ENCODE data around the gene NOTCH1.

NOTCH1 gene

GRCh38 chr9:136517012-136517743 lies 28.7 kb downstream of the NOTCH1 start:
- no peak for DNase-seq (ENCODE audit: low spot score)

DNA sequence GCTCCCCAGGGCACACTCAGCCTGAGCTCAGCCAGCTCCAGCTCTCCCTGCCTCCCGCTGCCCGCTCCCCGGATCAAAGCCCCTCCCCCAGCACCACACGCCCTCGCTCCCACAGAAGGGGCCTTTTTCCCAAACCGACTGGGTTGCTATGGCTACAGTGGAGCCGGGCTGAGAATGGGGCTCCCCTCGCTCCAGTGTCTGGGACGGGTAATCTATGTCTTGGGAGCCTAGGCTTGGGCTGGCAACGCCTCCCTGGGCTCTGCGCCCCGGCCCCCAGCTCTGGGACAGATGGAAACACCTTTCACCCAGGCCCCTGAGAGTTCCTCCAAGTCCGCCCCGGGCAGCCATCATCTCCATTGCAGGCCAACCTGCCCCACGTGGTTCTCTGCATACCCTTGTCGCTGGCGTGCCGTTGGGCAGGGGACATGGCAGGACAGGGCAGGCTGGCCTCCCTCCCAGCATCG lies 29.6 kb downstream of the NOTCH1 start:
- no peak for DNase-seq (ENCODE audit: low spot score)

- no peak for DNase-seq (ENCODE audit: low spot score)
These were observed 30.6 kb downstream of the NOTCH1 start for GRCh38 chr9:136515276-136515675.

DNA sequence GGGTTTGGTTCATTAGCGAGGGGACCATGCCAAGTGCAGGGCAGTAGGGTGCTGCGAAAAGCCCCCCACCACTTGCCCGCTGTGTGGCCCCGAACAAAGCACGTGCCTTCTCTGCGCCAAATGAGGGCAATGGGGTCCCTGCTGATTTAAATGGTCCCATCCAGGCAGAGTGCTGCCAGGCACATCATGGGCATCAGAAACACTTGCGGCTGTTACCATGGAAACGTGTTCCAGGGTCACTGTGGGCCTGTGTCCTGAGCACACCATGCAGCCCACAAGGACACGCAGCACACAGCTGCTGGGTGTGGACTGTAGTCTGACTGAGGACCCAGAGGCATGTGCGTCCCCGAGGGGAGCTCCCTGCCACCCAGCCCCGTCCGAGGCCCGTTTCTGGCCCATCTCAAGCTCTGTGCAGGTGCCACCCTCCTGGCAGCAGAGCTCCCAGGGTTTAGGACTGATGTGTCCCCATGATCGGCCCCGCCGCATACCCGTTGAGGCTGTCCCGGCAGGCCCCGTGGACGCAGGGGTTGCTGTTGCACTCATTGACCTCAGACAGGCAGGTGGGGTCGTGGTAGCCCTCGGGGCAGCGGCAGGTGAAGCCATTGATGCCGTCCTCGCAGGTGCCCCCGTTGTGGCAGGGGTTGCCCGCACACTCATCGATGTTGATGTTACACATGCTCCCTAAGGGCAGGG lies 31.7 kb downstream of the NOTCH1 start:
- no peak for DNase-seq (ENCODE audit: low spot score)

DNA sequence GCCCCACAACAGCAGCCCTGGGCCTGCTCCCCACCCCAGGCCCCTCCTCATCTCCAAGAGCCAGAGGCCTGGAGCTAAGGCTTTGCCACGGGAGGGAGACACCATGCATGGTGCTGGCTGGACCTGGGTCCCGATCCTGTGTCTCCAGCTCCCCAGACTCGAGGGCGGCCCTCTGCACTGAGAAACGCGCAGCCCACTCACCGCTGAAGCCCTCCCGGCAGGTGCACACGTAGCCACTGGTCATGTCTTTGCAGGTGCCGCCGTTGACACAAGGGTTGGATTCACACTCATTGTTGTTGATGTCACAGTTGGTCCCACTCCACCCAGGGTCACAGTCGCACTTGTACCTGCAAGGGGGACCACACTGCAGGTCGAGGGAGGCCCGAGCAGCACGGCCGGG lies 32.7 kb downstream of the NOTCH1 start:
- no peak for DNase-seq (ENCODE audit: low spot score)

DNA sequence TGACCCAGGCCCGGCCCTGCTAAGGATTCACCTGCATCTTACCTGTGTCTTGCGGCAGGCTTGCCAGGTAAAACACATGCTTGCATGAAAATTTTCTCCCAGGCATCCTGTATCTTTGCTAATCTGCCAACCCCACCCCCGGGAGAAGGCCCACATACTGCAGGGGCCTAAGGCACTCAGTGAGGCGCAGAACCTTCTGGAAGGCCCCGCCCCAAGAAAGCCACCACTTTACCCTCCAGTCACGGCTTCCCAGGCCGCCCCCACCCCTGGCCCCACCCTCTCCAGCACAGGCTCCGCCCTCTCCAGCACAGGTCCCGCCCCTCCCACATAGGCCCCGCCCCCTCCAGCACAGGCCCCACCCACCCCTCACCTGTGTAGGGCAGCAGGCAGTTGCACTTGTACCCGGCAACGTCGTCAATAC lies 33.2 kb downstream of the NOTCH1 start:
- DNase-seq (ENCODE audit: low spot score): no peak

DNA sequence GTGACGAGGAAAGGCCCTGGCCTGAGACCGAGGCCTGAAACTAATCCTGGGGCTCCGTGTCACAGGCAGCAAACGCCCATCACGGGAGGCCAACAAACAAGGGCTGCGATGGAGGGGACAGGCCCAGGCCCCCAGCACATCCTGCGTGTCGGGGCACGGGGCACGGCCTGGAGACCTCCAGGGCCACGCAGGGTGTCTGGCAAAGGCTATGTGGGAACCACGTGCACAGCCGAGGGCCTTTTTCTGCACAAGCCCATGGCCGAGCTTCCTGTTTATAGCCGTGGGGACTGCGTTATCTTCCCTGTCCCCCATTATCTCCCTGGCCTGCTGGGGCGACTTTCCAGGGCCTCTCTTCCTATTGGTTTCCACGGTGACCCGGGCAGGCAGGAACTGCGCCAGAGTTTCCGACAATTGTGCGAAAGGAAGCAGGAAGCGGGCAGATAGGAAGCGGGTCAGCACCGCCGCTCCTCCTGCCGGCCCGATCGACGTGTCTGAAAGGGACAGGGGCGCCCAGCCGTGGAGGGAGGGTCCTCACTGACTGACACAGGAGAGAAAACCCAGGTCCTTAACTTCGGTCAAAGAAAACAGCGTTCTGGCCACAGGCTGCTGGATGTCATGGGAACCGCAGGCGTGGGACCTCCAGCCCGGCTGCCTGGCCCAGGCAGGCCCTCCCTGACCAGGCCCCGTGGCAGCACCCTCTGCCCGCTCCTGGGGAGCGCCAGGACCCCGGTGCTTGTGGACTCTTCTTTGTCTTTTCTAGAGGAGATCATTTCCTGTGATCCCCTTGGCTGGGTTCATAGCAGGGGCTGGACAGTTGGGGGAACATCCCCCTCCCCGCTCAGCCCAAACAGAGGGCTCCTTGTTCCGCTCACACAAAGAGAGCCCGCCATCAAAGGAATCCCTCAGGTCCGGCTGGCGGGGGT lies 33.9 kb downstream of the NOTCH1 start:
- no peak for DNase-seq (ENCODE audit: low spot score)

DNA sequence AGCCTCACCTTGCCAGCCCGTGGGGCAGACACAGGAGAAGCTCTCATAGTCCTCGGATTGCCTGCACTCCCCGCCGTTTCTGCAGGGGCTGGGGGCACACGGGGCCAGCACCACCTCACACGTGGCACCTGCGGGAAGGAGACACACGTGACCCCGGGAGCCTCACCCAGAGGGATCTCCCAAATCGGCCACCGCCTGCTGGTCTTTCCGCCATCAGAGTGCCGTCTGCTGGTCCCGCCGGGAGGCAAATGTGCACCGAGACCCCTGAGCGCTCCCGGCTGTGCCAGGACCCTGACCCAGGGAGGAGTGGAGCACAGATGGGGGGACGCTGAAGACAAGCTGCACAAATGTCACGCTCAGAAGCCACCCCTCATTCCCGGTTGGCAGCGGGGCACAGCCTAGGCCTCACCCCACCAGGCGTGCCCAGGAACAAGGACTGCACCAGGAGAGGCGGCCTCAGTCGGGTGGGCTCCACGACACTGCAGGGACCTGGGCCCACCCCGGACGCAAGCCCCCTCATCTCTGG lies 34.6 kb downstream of the NOTCH1 start:
- no peak for DNase-seq (ENCODE audit: low spot score)

- no peak for DNase-seq (ENCODE audit: low spot score)
These were observed 35.3 kb downstream of the NOTCH1 start for GRCh38 chr9:136510561-136510960.

DNA sequence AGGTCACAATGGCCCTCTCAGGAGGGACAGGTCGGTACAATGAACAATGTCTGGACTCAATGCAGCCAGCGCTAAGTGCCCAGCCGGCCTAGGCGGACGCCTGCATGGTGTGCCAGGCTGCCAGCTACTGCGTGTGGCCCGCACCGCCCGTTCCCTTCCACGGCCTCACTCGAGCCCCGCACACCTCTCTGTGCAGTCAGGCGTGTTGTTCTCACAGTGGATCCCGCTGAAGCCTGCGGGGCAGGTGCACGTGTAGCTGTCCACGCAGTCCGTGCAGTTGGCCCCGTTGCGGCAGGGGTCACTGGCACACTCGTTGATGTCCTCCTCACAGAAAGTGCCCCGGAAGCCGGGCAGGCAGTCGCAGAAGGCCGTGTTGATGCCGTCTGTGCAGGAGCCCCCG lies 36.3 kb downstream of the NOTCH1 start:
- DNase-seq (ENCODE audit: low spot score): no peak

GRCh38 chr9:136508729-136509500 lies 36.9 kb downstream of the NOTCH1 start:
- DNase-seq (ENCODE audit: low spot score): no peak

- DNase-seq (ENCODE audit: low spot score): no peak
These were observed 37.9 kb downstream of the NOTCH1 start for GRCh38 chr9:136507992-136508375.

GRCh38 chr9:136507221-136507991 lies 38.4 kb downstream of the NOTCH1 start:
- DNase-seq (ENCODE audit: low spot score): no peak

DNA sequence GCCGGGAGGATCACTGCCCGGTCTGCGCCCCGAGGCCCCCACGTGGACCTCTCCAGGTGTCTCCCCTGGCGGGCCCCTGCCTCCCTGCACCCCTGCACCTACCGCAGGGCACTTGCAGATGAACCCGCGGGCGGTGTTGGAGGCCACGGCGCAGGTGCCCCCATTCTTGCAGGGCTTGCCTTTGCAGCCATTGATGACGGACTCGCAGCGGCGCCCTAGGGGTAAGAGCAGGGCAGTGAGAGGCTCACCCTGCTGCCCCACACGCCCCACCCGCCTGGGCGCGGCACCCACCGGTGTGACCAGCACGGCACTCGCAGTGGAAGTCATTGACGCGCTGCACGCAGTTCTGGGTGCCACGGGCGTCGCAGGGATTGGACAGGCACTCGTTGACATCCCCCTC lies 39.4 kb downstream of the NOTCH1 start:
- no peak for DNase-seq (ENCODE audit: low spot score)

DNA sequence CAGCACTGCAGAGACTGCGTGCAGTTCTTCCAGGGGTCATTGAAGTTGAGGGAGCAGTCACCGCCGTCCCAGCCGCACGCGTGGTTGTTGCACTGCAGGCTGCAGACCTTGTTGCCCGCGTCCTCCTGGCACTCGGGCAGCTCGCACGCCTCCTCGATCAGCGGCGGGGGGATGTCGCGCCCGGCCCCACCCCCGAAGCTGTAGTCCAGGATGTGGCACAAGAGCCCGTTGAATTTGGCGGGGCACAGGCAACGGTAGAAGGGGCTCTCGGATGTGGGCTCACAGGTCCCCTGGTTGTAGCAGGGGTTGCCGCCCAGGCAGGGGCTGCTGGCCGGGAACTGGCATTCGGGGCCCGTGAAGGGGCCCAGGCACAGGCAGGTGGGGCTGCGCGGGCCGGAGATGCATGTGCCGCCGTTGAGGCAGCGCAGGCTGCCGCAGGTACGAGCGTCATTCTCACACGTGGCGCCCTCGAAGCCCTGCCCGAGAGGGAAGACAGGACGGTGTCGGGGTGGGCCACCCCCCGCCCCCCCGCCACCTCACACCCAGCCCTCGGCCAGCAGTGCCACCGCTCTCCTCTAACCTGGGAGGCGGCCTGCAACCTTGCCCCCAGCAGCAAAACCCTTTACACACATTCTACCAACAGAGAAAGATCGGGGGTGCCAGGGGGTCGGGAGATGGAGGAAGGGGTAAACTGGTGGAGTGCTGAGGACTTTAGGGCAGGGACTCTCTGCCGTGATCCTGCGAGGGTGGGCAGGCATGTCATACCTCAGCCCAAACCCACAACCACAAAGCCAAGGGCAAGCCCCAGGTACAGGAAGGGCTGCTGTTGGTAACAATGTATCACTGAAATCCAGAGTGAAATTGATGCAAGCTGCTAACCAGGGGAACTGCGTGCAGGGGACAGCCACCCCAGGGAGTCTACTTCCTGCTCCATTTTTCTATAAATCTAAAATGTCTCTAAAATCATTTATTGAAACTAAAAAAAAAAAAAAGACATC lies 40.1 kb downstream of the NOTCH1 start:
- no peak for DNase-seq (ENCODE audit: low spot score)

- DNase-seq (ENCODE audit: low spot score): no peak
These were observed 41.1 kb downstream of the NOTCH1 start for GRCh38 chr9:136504512-136505348.

DNA sequence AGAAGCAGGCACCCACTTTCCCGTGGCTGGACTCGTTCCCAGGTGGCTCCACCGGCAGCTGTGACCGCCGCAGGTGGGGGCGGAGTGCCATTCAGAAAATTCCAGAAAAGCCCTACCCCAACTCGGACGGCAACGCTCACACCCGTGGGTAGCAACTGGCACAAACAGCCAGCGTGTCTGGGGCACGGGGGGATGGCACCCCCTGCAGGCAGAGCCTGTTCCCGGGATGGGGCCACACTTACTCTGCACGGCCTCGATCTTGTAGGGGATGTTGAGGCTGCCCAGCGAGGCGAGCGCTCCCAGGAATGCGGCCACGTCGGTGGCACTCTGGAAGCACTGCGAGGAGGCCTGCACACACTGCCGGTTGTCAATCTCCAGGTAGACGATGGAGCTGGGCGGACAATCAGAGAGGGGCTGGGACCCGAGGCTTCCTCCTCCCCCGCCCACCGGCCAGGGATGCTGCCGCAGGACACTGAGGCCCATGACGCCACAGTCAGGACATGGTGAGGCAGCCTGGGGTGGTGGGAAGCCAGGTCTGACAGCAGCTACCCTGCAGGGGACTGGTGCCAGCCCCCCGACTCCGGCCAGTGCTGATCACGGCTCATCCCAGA lies 42.8 kb downstream of the NOTCH1 start:
- DNase-seq (ENCODE audit: low spot score): no peak

DNA sequence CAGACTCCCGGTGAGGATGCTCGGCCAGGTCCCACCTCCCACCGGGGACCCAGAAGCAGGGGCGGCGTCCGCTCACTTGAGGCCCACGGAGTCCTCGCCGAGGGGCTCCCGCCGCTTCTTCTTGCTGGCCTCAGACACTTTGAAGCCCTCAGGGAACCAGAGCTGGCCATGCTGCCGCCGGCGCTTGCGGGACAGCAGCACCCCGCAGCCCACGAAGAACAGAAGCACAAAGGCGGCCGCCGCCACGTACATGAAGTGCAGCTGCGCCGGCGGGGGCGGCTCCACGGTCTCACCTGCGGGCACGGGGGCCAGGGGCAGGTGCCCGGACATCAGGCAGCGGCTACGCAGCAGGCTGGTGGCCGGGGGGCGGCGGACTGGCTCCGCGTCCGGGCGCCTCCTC lies 43.7 kb downstream of the NOTCH1 start:
- no peak for DNase-seq (ENCODE audit: low spot score)
